Anterior cingulate cortex (tissue), 58 donors: ENCODE data around the gene HTR1E.
A peak's percentile ranks its signal among the peaks of the same experiment; 100 is the strongest.
"Not testable (repeated sequence)": the region's sequence is repeated elsewhere in the genome, so short reads cannot be mapped to it uniquely, and the experiment has no call there.

Experiments used
- DNase-seq, 58 donors: peaks; one replicate each; lab custom pipeline; 2025; lab: John Stamatoyannopoulos, UW

Gene HTR1E

GRCh38 chr6:86937219-86938079, at the start of gene HTR1E:
HTR1E (plus strand) TSS chr6:86937528; CDS start chr6:87015335, 77,807 bp downstream.
- peak in 48 of 58 donors; percentile 6 to 85 (median 42) for DNase-seq

GRCh38 chr6:86888301-86888700, 49.0 kb upstream of the HTR1E start:
- DNase-seq: no peak

- not testable (repeated sequence) for DNase-seq
Measured at GRCh38 chr6:86897265-86897664, 40.1 kb upstream of the HTR1E start.

- DNase-seq: no peak
Measured at GRCh38 chr6:86913795-86914194, 23.5 kb upstream of the HTR1E start.

- DNase-seq: no peak
Measured at GRCh38 chr6:86916393-86916792, 20.9 kb upstream of the HTR1E start.

GRCh38 chr6:86927138-86927537, 10.2 kb upstream of the HTR1E start:
- DNase-seq: not testable (repeated sequence)

- DNase-seq: not testable (repeated sequence)
Measured at GRCh38 chr6:86927859-86928258, 9.5 kb upstream of the HTR1E start.

- DNase-seq: no peak
Measured at GRCh38 chr6:86934365-86934764, 3.0 kb upstream of the HTR1E start.

GRCh38 chr6:86936834-86937218, 502 bp upstream of the HTR1E start:
- peak in 3 of 58 donors; percentile 9 to 34 (median 15) for DNase-seq

- DNase-seq: no peak
Measured at GRCh38 chr6:86938814-86939213, 1.5 kb downstream of the HTR1E start.

GRCh38 chr6:86941461-86941860, 4.1 kb downstream of the HTR1E start:
- no peak for DNase-seq

GRCh38 chr6:86942769-86943516, 5.6 kb downstream of the HTR1E start:
- no peak for DNase-seq

GRCh38 chr6:86943819-86944407, 6.6 kb downstream of the HTR1E start:
- DNase-seq: no peak

GRCh38 chr6:86949771-86950170, 12.4 kb downstream of the HTR1E start:
- DNase-seq: peak in 6 of 58 donors; percentile 9 to 41 (median 24)

- no peak for DNase-seq
Measured at GRCh38 chr6:86952991-86953390, 15.7 kb downstream of the HTR1E start.

GRCh38 chr6:86959656-86960055, 22.3 kb downstream of the HTR1E start:
- no peak for DNase-seq

GRCh38 chr6:86961455-86962200, 24.3 kb downstream of the HTR1E start:
- no peak for DNase-seq

GRCh38 chr6:86963352-86963751, 26.0 kb downstream of the HTR1E start:
- no peak for DNase-seq

GRCh38 chr6:86964029-86964579, 26.8 kb downstream of the HTR1E start:
- no peak for DNase-seq

GRCh38 chr6:86966271-86966670, 28.9 kb downstream of the HTR1E start:
- DNase-seq: no peak
